GM12878 (cell line): ENCODE data around the gene ZMYND15. TPM values are rescaled to one million over a fixed set of nuclear protein-coding genes. Genes with fewer than 3 reads are reported as not detected.

ENCODE experiments used
- BRCA1 ChIP-seq: IDR thresholded peaks from 2 replicates; pipeline ENCODE4 v1.6.1; 2011; ENCODE audit warnings: low read depth, low read length, improper control_type of control experiment
- CBFB ChIP-seq: IDR thresholded peaks from 2 replicates; pipeline ENCODE4 v1.6.1; 2016; ENCODE audit warnings: antibody characterized with exemption, low read depth
- CHD1 ChIP-seq: IDR thresholded peaks from 2 replicates; pipeline ENCODE4 v1.6.1; 2012; ENCODE audit warnings: low read depth, low read length, improper control_type of control experiment
- CREM ChIP-seq: IDR thresholded peaks from 2 replicates; pipeline ENCODE4 v1.6.1; 2014; ENCODE audit warnings: antibody characterized with exemption, low read depth
- HDAC6 ChIP-seq: fragments of 200-600 bp; sonication (generic); IDR thresholded peaks from one replicate; pipeline ENCODE4 v1.8.0; 2017; ENCODE audit warnings: antibody characterized with exemption; ENCODE audit not compliant: unreplicated experiment
- NFXL1 ChIP-seq: fragments of 450-650 bp; IDR thresholded peaks from 2 replicates; pipeline ENCODE4 v1.6.1; 2017; ENCODE audit warnings: antibody characterized with exemption, mild to moderate bottlenecking, borderline replicate concordance
- POLR2AphosphoS5 ChIP-seq: IDR thresholded peaks from 2 replicates; pipeline ENCODE4 v1.6.1; 2011; ENCODE audit warnings: mild to moderate bottlenecking, low read length, inconsistent platforms
- RFX5 ChIP-seq: IDR thresholded peaks from 2 replicates; pipeline ENCODE4 v1.6.1; 2011; ENCODE audit warnings: low read depth, low read length, improper control_type of control experiment
- SMC3 ChIP-seq: IDR thresholded peaks from 2 replicates; pipeline ENCODE4 v1.6.1; 2011; ENCODE audit warnings: low read length, improper control_type of control experiment, borderline replicate concordance
- SRF ChIP-seq, 2 experiments: IDR thresholded peaks; 2 replicates each; pipeline ENCODE4 v1.6.1; 2011; ENCODE audit warnings: low read depth in 2 of 2, low read length in 2 of 2, mild to moderate bottlenecking in 1 of 2, moderate library complexity in 1 of 2
- SUZ12 ChIP-seq: fragments of 200-600 bp; sonication (generic); IDR thresholded peaks from one replicate; pipeline ENCODE4 v1.6.1; 2018; ENCODE audit warnings: antibody characterized with exemption, mild to moderate bottlenecking; ENCODE audit not compliant: unreplicated experiment
- ZNF217 ChIP-seq: fragments of 450-650 bp; IDR thresholded peaks from 2 replicates; pipeline ENCODE4 v1.6.1; 2017; ENCODE audit warnings: antibody characterized with exemption, mild to moderate bottlenecking
- polyA plus RNA-seq, 11 experiments: library from polyadenylated mRNA; depleted of rRNA in 4 of 11; unstranded in 6 of 11; stranded (reverse) in 5 of 11; fragments of >200 nt; fragmentation: Nextera tagmentation in 4 of 11; fragmentation: Illumina TruSeq in 1 of 11; extraction: Ambion mirVana in 4 of 11; extraction: Trizol in 1 of 11; gene quantifications; 1 replicate in 1 of 11; 2 replicates in 10 of 11; pipeline versions ENCODE4 v1.2.1 to v1.2.3, GENCODE V29; 2011 to 2016; ENCODE audit warnings: inconsistent platforms in 2 of 11, missing spikeins in 2 of 11, low read depth in 1 of 11
- total RNA-seq, 4 experiments: library from RNA; depleted of rRNA in 3 of 4; stranded (reverse); fragments of >200 nt in 3 of 4; fragmentation: Illumina TruSeq in 1 of 4; extraction: Trizol in 1 of 4; gene quantifications; 2 replicates each; pipeline versions ENCODE4 v1.2.1 to v1.2.3, GENCODE V29; 2013 to 2021
- TF ChIP-seq, protein P1 (sequence below): fragments of 450-650 bp; IDR thresholded peaks from 2 replicates; pipeline ENCODE4 v1.6.1; 2017; ENCODE audit warnings: borderline replicate concordance
- TF ChIP-seq, protein P2 (sequence below): fragments of 150-350 bp; IDR thresholded peaks from 2 replicates; pipeline ENCODE4 v1.6.1; 2014; ENCODE audit warnings: mild to moderate bottlenecking, low read depth, low read length
- TF ChIP-seq, protein P3 (sequence below), 3 experiments: IDR thresholded peaks in 2 of 3; conservative IDR thresholded peaks in 1 of 3; 2 replicates each; pipeline ENCODE4 v1.5.1; 2011; ENCODE audit warnings: low read depth in 3 of 3, low read length in 3 of 3, mild to moderate bottlenecking in 3 of 3, control low read depth in 2 of 3, moderate library complexity in 2 of 3, inconsistent platforms in 1 of 3, mixed read lengths in 1 of 3; ENCODE audit not compliant: control insufficient read depth in 2 of 3, insufficient read depth in 1 of 3; ENCODE audit errors: extremely low read depth in 1 of 3
- TF ChIP-seq, protein P4 (sequence below): fragments of 450-650 bp; IDR thresholded peaks from 2 replicates; pipeline ENCODE4 v1.6.1; 2016; ENCODE audit warnings: mild to moderate bottlenecking
- TF ChIP-seq, protein P5 (sequence below): fragments of 450-650 bp; IDR thresholded peaks from 2 replicates; pipeline ENCODE4 v1.6.1; 2014; ENCODE audit warnings: mild to moderate bottlenecking
- TF ChIP-seq, protein P6 (sequence below): IDR thresholded peaks from 2 replicates; pipeline ENCODE4 v1.6.1; 2011; ENCODE audit warnings: low read depth, mild to moderate bottlenecking, low read length, moderate library complexity, borderline replicate concordance; ENCODE audit errors: extremely low read depth
- TF ChIP-seq, protein P7 (sequence below): IDR thresholded peaks from 2 replicates; pipeline ENCODE4 v1.6.1; 2012; ENCODE audit warnings: low read depth, low read length, improper control_type of control experiment

The ZMYND15 gene
- total and polyA plus RNA-seq, 10 of the 15 experiments (the other 5 are each of a cell fraction or from before 2014, with no cell fraction given) = 0.03 to 0.17 (median 0.06) TPM; not detected in 4

DNA sequence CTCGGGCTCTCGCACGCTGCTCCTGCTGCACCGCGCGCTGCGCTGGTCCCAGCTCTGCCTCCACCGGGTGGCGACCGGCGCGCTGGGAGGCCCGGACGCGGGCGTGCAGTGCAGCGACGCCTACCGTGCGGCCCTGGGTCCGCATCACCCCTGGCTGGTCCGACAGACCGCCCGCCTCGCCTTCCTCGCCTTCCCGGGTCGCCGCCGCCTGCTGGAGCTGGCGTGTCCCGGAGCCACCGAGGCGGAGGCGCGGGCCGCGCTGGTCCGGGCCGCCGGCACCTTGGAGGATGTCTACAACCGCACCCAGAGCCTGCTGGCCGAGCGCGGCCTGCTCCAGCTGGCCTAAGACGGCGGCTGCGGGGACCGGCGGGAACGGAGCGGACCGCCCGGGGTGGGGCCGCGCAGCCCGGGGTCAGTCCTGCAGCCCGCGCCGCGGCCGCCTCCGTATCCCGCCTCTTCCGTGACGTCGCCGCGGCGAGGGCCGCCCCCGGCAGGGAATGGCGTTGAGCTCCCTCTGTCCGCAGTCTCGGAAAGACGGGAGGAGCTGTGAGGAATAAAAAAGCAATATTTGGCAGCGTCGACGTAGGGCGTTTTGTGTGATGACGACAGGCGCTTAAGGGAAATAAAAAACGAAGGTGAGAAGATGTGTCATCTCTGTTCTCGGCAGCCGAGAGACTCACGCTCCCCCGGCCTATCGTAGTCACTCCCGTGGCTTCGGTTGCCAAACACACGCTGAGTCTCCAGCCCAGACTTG is 50.5 kb downstream of the ZMYND15 start (continued):
- TF ChIP-seq, protein P1, sequence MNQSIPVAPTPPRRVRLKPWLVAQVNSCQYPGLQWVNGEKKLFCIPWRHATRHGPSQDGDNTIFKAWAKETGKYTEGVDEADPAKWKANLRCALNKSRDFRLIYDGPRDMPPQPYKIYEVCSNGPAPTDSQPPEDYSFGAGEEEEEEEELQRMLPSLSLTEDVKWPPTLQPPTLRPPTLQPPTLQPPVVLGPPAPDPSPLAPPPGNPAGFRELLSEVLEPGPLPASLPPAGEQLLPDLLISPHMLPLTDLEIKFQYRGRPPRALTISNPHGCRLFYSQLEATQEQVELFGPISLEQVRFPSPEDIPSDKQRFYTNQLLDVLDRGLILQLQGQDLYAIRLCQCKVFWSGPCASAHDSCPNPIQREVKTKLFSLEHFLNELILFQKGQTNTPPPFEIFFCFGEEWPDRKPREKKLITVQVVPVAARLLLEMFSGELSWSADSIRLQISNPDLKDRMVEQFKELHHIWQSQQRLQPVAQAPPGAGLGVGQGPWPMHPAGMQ = no peak
- TF ChIP-seq ZNF217 (peak; percentile 87), POLR2AphosphoS5 (no peak), SUZ12 (no peak), SRF (IDR thresholded peaks at IDR 0.05; ENCODE audit: low read depth in 2 of 2, low read length in 2 of 2) (0 out of 4 replicates have a peak, but pooled peaks of 1 of the 2 experiments have one; percentile 44), BRCA1 (no peak), RFX5 (no peak), CHD1 (no peak), NFXL1 (peak; percentile 73; the same call in 1 of the 2 replicates), SMC3 (peak; percentile 51; the same call in 1 of the 2 replicates), CREM (peak; percentile 45; the same call in 1 of the 2 replicates), CBFB (no peak), HDAC6 (no peak)
- TF ChIP-seq, protein P2, sequence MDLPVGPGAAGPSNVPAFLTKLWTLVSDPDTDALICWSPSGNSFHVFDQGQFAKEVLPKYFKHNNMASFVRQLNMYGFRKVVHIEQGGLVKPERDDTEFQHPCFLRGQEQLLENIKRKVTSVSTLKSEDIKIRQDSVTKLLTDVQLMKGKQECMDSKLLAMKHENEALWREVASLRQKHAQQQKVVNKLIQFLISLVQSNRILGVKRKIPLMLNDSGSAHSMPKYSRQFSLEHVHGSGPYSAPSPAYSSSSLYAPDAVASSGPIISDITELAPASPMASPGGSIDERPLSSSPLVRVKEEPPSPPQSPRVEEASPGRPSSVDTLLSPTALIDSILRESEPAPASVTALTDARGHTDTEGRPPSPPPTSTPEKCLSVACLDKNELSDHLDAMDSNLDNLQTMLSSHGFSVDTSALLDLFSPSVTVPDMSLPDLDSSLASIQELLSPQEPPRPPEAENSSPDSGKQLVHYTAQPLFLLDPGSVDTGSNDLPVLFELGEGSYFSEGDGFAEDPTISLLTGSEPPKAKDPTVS = no peak
- TF ChIP-seq, protein P3, sequence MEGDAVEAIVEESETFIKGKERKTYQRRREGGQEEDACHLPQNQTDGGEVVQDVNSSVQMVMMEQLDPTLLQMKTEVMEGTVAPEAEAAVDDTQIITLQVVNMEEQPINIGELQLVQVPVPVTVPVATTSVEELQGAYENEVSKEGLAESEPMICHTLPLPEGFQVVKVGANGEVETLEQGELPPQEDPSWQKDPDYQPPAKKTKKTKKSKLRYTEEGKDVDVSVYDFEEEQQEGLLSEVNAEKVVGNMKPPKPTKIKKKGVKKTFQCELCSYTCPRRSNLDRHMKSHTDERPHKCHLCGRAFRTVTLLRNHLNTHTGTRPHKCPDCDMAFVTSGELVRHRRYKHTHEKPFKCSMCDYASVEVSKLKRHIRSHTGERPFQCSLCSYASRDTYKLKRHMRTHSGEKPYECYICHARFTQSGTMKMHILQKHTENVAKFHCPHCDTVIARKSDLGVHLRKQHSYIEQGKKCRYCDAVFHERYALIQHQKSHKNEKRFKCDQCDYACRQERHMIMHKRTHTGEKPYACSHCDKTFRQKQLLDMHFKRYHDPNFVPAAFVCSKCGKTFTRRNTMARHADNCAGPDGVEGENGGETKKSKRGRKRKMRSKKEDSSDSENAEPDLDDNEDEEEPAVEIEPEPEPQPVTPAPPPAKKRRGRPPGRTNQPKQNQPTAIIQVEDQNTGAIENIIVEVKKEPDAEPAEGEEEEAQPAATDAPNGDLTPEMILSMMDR (IDR thresholded peaks at IDR 0.05 in 2 of 3, conservative IDR thresholded peaks at IDR 0.05 in 1 of 3; ENCODE audit: control insufficient read depth in 2 of 3, extremely low read depth in 1 of 3, insufficient read depth in 1 of 3, low read depth in 3 of 3, low read length in 3 of 3) = peak; percentile 71 to 86 (median 81)
- TF ChIP-seq, protein P4, sequence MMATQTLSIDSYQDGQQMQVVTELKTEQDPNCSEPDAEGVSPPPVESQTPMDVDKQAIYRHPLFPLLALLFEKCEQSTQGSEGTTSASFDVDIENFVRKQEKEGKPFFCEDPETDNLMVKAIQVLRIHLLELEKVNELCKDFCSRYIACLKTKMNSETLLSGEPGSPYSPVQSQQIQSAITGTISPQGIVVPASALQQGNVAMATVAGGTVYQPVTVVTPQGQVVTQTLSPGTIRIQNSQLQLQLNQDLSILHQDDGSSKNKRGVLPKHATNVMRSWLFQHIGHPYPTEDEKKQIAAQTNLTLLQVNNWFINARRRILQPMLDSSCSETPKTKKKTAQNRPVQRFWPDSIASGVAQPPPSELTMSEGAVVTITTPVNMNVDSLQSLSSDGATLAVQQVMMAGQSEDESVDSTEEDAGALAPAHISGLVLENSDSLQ = no peak
- TF ChIP-seq, protein P5, sequence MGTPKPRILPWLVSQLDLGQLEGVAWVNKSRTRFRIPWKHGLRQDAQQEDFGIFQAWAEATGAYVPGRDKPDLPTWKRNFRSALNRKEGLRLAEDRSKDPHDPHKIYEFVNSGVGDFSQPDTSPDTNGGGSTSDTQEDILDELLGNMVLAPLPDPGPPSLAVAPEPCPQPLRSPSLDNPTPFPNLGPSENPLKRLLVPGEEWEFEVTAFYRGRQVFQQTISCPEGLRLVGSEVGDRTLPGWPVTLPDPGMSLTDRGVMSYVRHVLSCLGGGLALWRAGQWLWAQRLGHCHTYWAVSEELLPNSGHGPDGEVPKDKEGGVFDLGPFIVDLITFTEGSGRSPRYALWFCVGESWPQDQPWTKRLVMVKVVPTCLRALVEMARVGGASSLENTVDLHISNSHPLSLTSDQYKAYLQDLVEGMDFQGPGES = no peak
- TF ChIP-seq, protein P6, sequence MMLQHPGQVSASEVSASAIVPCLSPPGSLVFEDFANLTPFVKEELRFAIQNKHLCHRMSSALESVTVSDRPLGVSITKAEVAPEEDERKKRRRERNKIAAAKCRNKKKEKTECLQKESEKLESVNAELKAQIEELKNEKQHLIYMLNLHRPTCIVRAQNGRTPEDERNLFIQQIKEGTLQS = peak; percentile 14; the same call in 1 of the 2 replicates
- TF ChIP-seq, protein P7, sequence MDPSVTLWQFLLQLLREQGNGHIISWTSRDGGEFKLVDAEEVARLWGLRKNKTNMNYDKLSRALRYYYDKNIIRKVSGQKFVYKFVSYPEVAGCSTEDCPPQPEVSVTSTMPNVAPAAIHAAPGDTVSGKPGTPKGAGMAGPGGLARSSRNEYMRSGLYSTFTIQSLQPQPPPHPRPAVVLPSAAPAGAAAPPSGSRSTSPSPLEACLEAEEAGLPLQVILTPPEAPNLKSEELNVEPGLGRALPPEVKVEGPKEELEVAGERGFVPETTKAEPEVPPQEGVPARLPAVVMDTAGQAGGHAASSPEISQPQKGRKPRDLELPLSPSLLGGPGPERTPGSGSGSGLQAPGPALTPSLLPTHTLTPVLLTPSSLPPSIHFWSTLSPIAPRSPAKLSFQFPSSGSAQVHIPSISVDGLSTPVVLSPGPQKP = peak; percentile 75
